ENCODE data around the gene PCLO. TPM values are rescaled to one million over a fixed set of nuclear protein-coding genes. Genes with fewer than 3 reads are reported as not detected.

PCLO gene
- total and polyA plus RNA-seq, 4 donors, result 19.7 to 53.5 (median 30.3) TPM

DNA sequence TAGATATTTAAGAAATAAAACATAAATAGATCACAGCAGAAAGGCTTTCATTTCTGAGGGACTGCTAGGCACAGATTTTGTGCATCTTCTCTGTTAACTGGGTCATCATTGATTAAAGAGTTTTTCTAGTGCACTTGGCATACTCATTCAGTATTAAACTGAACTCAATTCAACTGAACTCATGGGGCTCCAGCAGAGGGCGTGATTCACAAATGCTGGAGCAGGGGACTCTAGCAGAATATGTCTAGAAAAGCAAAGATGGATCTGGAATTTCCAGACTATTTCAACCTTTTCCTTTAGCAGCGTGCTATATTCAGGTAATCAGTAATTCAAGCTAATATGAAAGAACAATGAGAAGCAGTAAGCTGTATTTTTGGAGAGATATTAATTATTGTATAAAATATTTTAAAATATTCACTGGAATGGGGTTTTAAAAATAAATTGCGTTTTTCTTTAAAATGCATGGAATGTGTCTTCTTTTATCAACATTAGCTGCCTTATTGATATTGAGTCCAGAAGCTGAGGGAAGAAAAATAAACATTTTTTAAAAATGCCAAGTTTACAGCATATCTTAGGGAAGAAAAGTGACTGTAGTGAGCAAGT, 422.3 kb downstream of the PCLO start:
- Histone ChIP-seq H3K4me1 (ENCODE audit: control insufficient read depth, insufficient read depth, low read length) (no peaks in the 10 kb centered on the region), H3K27me3 (ENCODE audit: control insufficient read depth, insufficient read depth, low read length) (no peaks in the 10 kb centered on the region), H3K36me3 (ENCODE audit: control insufficient read depth, insufficient read depth, low read length) (no peaks in the 10 kb centered on the region), H3K27ac (ENCODE audit: low read depth, low read length) (no peak overlapping the region), H3K4me3 (ENCODE audit: low read depth, low read length) (no peak overlapping the region), H3K9me3 (ENCODE audit: control insufficient read depth, insufficient read depth, low read length) (no peaks in the 10 kb centered on the region)
- no CpG with 5 or more reads among the region's 3 CpGs for WGBS (ENCODE audit: insufficient coverage)
- DNase-seq (ENCODE audit: low read depth in 4 of 6, low spot score in 6 of 6), result peak in 2 of 6 donors; percentile 44 to 45

DNA sequence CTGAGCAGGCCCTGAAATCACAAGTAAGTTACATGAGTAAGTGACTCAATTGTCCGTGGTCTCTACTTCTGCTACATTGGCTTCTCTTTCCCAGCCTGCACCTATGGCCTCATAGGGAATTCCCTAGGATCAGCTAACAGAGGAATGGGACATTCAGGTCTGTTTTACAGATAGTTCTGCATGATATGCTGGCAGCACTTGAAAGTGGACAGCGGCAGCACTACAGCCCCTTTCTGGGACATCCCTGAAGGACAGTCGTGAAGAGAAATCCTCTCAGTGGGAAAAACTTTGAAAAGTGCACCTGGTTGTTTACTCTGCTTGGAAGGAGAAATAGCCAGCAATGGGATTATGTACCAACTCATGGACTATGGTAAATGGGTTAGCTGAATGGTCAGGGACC, 426.1 kb downstream of the PCLO start:
- Histone ChIP-seq H3K27ac (ENCODE audit: low read depth, low read length) (no peak overlapping the region), H3K4me1 (ENCODE audit: control insufficient read depth, insufficient read depth, low read length) (no peaks in the 10 kb centered on the region), H3K27me3 (ENCODE audit: control insufficient read depth, insufficient read depth, low read length) (no peaks in the 10 kb centered on the region), H3K4me3 (ENCODE audit: low read depth, low read length) (no peak overlapping the region), H3K9me3 (ENCODE audit: control insufficient read depth, insufficient read depth, low read length) (no peaks in the 10 kb centered on the region), H3K36me3 (ENCODE audit: control insufficient read depth, insufficient read depth, low read length) (no peaks in the 10 kb centered on the region)
- DNase-seq (ENCODE audit: low read depth in 4 of 6, low spot score in 6 of 6), result no peak
- 90% methylated on average over 2 of the region's 3 CpGs for WGBS (ENCODE audit: insufficient coverage)

DNA sequence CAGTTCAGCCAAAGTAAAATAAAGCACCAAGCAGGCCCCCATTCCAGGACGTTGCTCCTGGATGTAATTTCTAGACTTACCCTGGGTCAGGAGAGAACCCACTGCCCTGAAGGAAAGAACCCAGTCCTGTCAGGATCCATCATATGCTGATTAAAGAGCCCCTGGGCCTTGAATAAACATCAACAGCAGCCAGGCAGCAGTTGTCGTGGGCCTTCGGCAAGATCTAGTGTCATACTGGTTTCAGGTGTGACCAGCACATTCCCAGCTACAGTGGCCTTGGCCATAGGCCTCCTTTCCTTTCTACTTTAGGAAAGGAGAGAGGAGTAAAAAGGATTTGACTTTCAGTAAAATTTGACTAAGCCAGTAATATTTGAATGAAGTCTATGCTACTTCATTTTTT, 430.0 kb downstream of the PCLO start:
- no peak for DNase-seq (ENCODE audit: low read depth in 4 of 6, low spot score in 6 of 6)
- Histone ChIP-seq H3K36me3 (ENCODE audit: control insufficient read depth, insufficient read depth, low read length) (no peaks in the 10 kb centered on the region), H3K4me3 (ENCODE audit: low read depth, low read length) (no peak overlapping the region), H3K27ac (ENCODE audit: low read depth, low read length) (no peak overlapping the region), H3K27me3 (ENCODE audit: control insufficient read depth, insufficient read depth, low read length) (no peaks in the 10 kb centered on the region), H3K9me3 (ENCODE audit: control insufficient read depth, insufficient read depth, low read length) (no peaks in the 10 kb centered on the region), H3K4me1 (ENCODE audit: control insufficient read depth, insufficient read depth, low read length) (no peaks in the 10 kb centered on the region)
- 78% methylated on average over 2 of the region's 3 CpGs for WGBS (ENCODE audit: insufficient coverage)

DNA sequence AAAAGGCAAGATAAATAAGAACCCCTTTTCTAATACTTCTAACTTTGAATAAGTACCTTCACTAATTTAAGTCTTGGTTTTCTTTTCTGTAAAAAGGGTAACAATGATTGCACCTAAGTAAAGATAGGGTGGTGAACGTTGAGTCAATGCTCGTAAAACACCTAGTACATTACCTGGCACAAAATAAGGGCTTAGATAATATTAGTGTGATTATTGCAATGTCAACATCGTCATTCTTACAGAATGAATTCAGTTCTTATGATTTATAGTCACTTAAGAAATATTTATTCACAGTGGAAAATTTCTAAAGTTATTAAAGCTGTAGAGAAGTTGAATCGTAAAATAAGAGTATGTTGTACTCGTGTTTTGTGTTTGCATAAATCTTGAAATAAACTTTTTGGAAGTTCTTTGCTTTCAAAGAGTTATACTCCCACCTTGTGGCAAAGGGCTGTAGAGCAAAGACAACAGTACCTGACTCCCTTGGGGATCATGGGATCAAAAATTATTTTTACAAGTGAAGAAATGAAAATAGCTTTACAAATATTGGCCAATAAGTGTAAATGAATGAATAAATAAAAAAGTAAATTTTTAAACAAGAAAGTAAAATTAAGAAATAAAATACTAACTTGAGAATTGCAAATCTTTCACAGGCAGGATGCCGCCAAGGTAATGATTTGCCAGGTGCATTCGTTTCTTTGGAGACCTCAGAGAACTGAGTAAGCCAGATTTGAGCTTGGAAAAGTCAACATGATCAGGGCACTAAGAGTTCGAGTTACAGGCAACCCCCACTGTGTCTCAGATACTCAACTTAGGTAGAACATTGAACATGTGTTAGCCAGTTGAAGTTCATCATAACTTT, 433.3 kb downstream of the PCLO start:
- 64% methylated on average over 2 of the region's 8 CpGs for WGBS (ENCODE audit: insufficient coverage)
- Histone ChIP-seq H3K27me3 (ENCODE audit: control insufficient read depth, insufficient read depth, low read length) (no peaks in the 10 kb centered on the region), H3K4me1 (ENCODE audit: control insufficient read depth, insufficient read depth, low read length) (no peaks in the 10 kb centered on the region), H3K9me3 (ENCODE audit: control insufficient read depth, insufficient read depth, low read length) (no peaks in the 10 kb centered on the region), H3K36me3 (ENCODE audit: control insufficient read depth, insufficient read depth, low read length) (no peaks in the 10 kb centered on the region), H3K27ac (ENCODE audit: low read depth, low read length) (no peak overlapping the region), H3K4me3 (ENCODE audit: low read depth, low read length) (no peak overlapping the region)
- peak in 5 of 6 donors; percentile 13 to 84 (median 29) for DNase-seq (ENCODE audit: low read depth in 4 of 6, low spot score in 6 of 6)

DNA sequence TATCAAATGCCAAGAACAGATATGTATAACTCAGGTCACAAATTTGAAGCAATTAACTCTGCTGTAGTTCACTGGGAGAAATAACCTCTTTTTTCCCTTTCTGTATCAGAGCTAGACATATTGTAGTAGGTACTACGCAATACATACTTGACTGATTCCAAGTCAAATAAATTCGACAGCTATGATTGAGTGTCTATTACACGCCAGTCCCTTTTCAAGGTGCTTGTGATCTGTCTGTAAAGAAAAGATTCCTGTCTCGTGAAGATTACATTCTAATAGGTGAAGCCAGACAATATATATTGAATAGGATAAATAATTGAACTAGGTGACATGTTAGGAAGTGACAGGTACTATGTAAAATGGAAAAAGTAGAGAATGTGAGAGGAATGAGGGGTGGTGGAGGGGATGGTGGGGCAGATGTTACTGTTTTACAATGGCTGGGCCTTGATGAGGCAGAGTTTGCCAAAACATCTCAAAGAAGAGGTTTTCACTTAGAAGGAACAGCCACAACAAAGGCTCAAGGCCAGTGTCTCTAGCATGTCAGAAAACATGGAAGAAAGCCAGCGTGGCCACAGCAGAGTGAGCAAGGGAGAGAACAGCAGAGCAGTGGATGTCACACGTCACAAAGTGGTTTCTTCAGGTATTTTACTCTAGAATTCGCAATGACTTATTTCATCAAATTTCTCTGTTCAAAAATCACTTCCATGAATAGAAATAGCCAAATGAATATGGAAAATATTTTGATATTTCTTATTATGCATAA, 436.5 kb downstream of the PCLO start:
- 73% methylated on average over 5 of the region's 7 CpGs for WGBS (ENCODE audit: insufficient coverage)
- Histone ChIP-seq H3K9me3 (ENCODE audit: control insufficient read depth, insufficient read depth, low read length) (no peaks in the 10 kb centered on the region), H3K36me3 (ENCODE audit: control insufficient read depth, insufficient read depth, low read length) (no peaks in the 10 kb centered on the region), H3K4me3 (ENCODE audit: low read depth, low read length) (no peak overlapping the region), H3K4me1 (ENCODE audit: control insufficient read depth, insufficient read depth, low read length) (no peaks in the 10 kb centered on the region), H3K27me3 (ENCODE audit: control insufficient read depth, insufficient read depth, low read length) (no peaks in the 10 kb centered on the region), H3K27ac (ENCODE audit: low read depth, low read length) (no peak overlapping the region)
- DNase-seq (ENCODE audit: low read depth in 4 of 6, low spot score in 6 of 6), result peak in 1 of 6 donors; percentile 28

DNA sequence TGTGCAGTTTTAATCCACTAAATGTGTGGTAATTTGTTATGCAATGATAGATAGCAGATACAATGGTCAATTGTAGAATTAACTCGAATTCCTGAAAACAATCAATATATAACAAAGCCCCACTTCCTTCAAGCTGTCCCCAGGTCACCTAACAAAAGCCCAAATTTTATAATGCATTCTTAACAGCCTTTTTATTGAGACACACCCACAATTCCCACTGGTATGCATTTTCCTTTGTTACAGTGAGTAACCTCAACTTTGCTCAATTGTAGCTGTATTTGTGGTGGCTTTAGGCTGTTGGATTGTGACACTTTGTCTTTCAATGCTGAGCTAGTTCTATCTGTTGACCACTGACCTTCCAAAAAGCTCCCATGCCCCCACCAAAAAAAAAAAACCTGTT, 439.3 kb downstream of the PCLO start:
- H3K27ac ChIP-seq (ENCODE audit: low read depth, low read length), result no peak overlapping the region
- no peaks in the 10 kb centered on the region for H3K4me1 ChIP-seq (ENCODE audit: control insufficient read depth, insufficient read depth, low read length)
- DNase-seq (ENCODE audit: low read depth in 4 of 6, low spot score in 6 of 6), result no peak
- no peak overlapping the region for H3K4me3 ChIP-seq (ENCODE audit: low read depth, low read length)
- H3K36me3 ChIP-seq (ENCODE audit: control insufficient read depth, insufficient read depth, low read length), result no peaks in the 10 kb centered on the region
- H3K9me3 ChIP-seq (ENCODE audit: control insufficient read depth, insufficient read depth, low read length), result no peaks in the 10 kb centered on the region
- WGBS (ENCODE audit: insufficient coverage), result no CpG with 5 or more reads among the region's 1 CpG
- no peaks in the 10 kb centered on the region for H3K27me3 ChIP-seq (ENCODE audit: control insufficient read depth, insufficient read depth, low read length)

- Histone ChIP-seq H3K27ac (ENCODE audit: low read depth, low read length) (no peak overlapping the region), H3K9me3 (ENCODE audit: control insufficient read depth, insufficient read depth, low read length) (no peaks in the 10 kb centered on the region), H3K4me1 (ENCODE audit: control insufficient read depth, insufficient read depth, low read length) (no peaks in the 10 kb centered on the region), H3K27me3 (ENCODE audit: control insufficient read depth, insufficient read depth, low read length) (no peaks in the 10 kb centered on the region), H3K36me3 (ENCODE audit: control insufficient read depth, insufficient read depth, low read length) (no peaks in the 10 kb centered on the region), H3K4me3 (ENCODE audit: low read depth, low read length) (no peak overlapping the region)
- DNase-seq (ENCODE audit: low read depth in 4 of 6, low spot score in 6 of 6), result peak in 1 of 6 donors; percentile 20
- 64% methylated on average over 2 of the region's 3 CpGs for WGBS (ENCODE audit: insufficient coverage)
These were observed 439.7 kb downstream of the PCLO start for GRCh38 chr7:82722946-82723345.

GRCh38 chr7:82715344-82715743, 447.3 kb downstream of the PCLO start:
- H3K4me1 ChIP-seq (ENCODE audit: control insufficient read depth, insufficient read depth, low read length), result no peaks in the 10 kb centered on the region
- no peaks in the 10 kb centered on the region for H3K27me3 ChIP-seq (ENCODE audit: control insufficient read depth, insufficient read depth, low read length)
- H3K36me3 ChIP-seq (ENCODE audit: control insufficient read depth, insufficient read depth, low read length), result no peaks in the 10 kb centered on the region
- H3K4me3 ChIP-seq (ENCODE audit: low read depth, low read length), result no peak overlapping the region
- DNase-seq (ENCODE audit: low read depth in 4 of 6, low spot score in 6 of 6), result no peak
- no peak overlapping the region for H3K27ac ChIP-seq (ENCODE audit: low read depth, low read length)
- H3K9me3 ChIP-seq (ENCODE audit: control insufficient read depth, insufficient read depth, low read length), result no peaks in the 10 kb centered on the region
- WGBS (ENCODE audit: insufficient coverage), result 44% methylated on average over 2 of the region's 2 CpGs

GRCh38 chr7:82714883-82715282, 447.8 kb downstream of the PCLO start:
- Histone ChIP-seq H3K4me3 (ENCODE audit: low read depth, low read length) (no peak overlapping the region), H3K36me3 (ENCODE audit: control insufficient read depth, insufficient read depth, low read length) (no peaks in the 10 kb centered on the region), H3K4me1 (ENCODE audit: control insufficient read depth, insufficient read depth, low read length) (no peaks in the 10 kb centered on the region), H3K27ac (ENCODE audit: low read depth, low read length) (no peak overlapping the region), H3K9me3 (ENCODE audit: control insufficient read depth, insufficient read depth, low read length) (no peaks in the 10 kb centered on the region), H3K27me3 (ENCODE audit: control insufficient read depth, insufficient read depth, low read length) (no peaks in the 10 kb centered on the region)
- no peak for DNase-seq (ENCODE audit: low read depth in 4 of 6, low spot score in 6 of 6)
- no CpG with 5 or more reads among the region's 2 CpGs for WGBS (ENCODE audit: insufficient coverage)
